ENCODE measurements around the gene ASPHD2. TPM values are rescaled to one million over a fixed set of nuclear protein-coding genes. Genes with fewer than 3 reads are reported as not detected.

The ASPHD2 gene
- 7.1 and 8.5 TPM in 2 replicates for total RNA-seq (2021)
- long read RNA-seq, partial matches to known transcripts, result 3 of 5 reads
- long read RNA-seq, other reads (novel, unspliced or antisense), result 2 of 5 reads

- H2AFZ ChIP-seq (ENCODE audit: low read length), result peak within 1 kb of the TSS; percentile 25
- no peak within 1 kb of the TSS for H3K4ac ChIP-seq (ENCODE audit: low read depth, low read length)
- H3K79me2 ChIP-seq (ENCODE audit: insufficient read depth, low read length), result no peaks in the 10 kb centered on the region; the same call in 1 of the 2 replicates
- Mint-ChIP-seq H3K27ac (peak within 1 kb of the TSS; percentile 19 to 80 (median 46); a peak in 5 of 7 replicates), H3K4me3 (peak within 1 kb of the TSS; percentile 83 to 93), H3K9me3 (peaks cover 0 to 3% of the 10 kb centered on the region in 2 experiments; a peak in 3 of 5 replicates), H3K4me1 (peaks cover 19 to 29% of the 10 kb centered on the region in 2 experiments), H3K36me3 (ENCODE audit: insufficient read depth in 1 of 3, low read depth in 3 of 3) (peaks cover 0 to 3% (median 3%) of the 10 kb centered on the region in 3 experiments; a peak in 4 of 7 replicates), H3K27me3 (ENCODE audit: low read depth) (peaks cover 38% of the 10 kb centered on the region)
- H4K20me1 ChIP-seq (ENCODE audit: control insufficient read depth, insufficient read depth, insufficient read length), result no peaks in the 10 kb centered on the region
- no peaks in the 10 kb centered on the region for H3K27me3 ChIP-seq (ENCODE audit: insufficient read depth, low read length)
- H3K23me2 ChIP-seq (ENCODE audit: insufficient read length, low read depth, low read length, poor library complexity, severe bottlenecking), result peaks cover 11% of the 10 kb centered on the region
- H3K23ac ChIP-seq (ENCODE audit: insufficient read length, low read depth, low read length), result no peak within 1 kb of the TSS
- H3T11ph ChIP-seq (ENCODE audit: low read length), result no peak within 1 kb of the TSS
- H2BK120ac ChIP-seq (ENCODE audit: low read depth, low read length, poor library complexity, severe bottlenecking), result no peak within 1 kb of the TSS
- no peaks in the 10 kb centered on the region; the same call in 1 of the 2 replicates for H3K4me1 ChIP-seq (ENCODE audit: insufficient read depth, low read length)
- no peak within 1 kb of the TSS for H2BK5ac ChIP-seq (ENCODE audit: insufficient read length, low read length)
- no peak within 1 kb of the TSS for H2BK20ac ChIP-seq (ENCODE audit: low read depth, low read length, poor library complexity, severe bottlenecking)
- H2AK5ac ChIP-seq (ENCODE audit: insufficient read length, low read length), result no peak within 1 kb of the TSS
- no peak within 1 kb of the TSS for H4K91ac ChIP-seq (ENCODE audit: insufficient read length, low read depth, low read length)
- no peak within 1 kb of the TSS for H3K18ac ChIP-seq (ENCODE audit: insufficient read length, low read depth, low read length)
- peak within 1 kb of the TSS; percentile 32 for H3K9ac ChIP-seq (ENCODE audit: extremely low read depth, insufficient read length, low read length)
- no peak within 1 kb of the TSS for H2BK15ac ChIP-seq (ENCODE audit: low read depth, low read length)
- H3K56ac ChIP-seq (ENCODE audit: insufficient read length, low read depth, low read length), result no peak within 1 kb of the TSS
- H3K14ac ChIP-seq (ENCODE audit: insufficient read depth, low read length), result peak within 1 kb of the TSS; percentile 84
- no CpG with 5 or more reads among the region's 96 CpGs for WGBS (ENCODE audit: extremely low coverage, insufficient read length, low lambda C conversion rate)
- TF ChIP-seq CTCF (conservative IDR thresholded peaks at IDR 0.05), result no peak
- peak within 1 kb of the TSS; percentile 82 for H3K4me2 ChIP-seq (ENCODE audit: insufficient read depth, insufficient read length, low read length)
- peak; percentile 84 for DNase-seq
- H3K9me3 ChIP-seq (ENCODE audit: control insufficient read depth, low read depth, low read length), result no peaks in the 10 kb centered on the region
- no peak within 1 kb of the TSS for H4K8ac ChIP-seq (replicated peaks; ENCODE audit: insufficient read length, low read depth, low read length)
- no peak within 1 kb of the TSS for H4K5ac ChIP-seq (ENCODE audit: insufficient read length, low read depth, low read length)
- H3K27ac ChIP-seq (ENCODE audit: insufficient read length, low read depth, low read length), result no peak within 1 kb of the TSS
- no peaks in the 10 kb centered on the region for H3K79me1 ChIP-seq (ENCODE audit: insufficient read depth, low read depth, low read length, poor library complexity, severe bottlenecking)
- no peak within 1 kb of the TSS for H2BK12ac ChIP-seq (ENCODE audit: insufficient read length, low read depth, low read length)
Measured at GRCh38 chr22:26428515-26429457, at the start of gene ASPHD2. Gene ASPHD2, plus strand, starts transcription at chr22:26429260. Its CDS starts 4,356 bp downstream, at chr22:26433616.
